Large intestine (tissue), 3 donors: ENCODE results near the gene RBP5. TPM values are rescaled to one million over a fixed set of nuclear protein-coding genes. Genes with fewer than 3 reads are reported as not detected.

Source experiments
- DNase-seq, 2 donors: peaks; one replicate each; pipeline versions ENCODE4 v3.0.0 to v3.0.0-alpha.2; 2013
- H3K27ac ChIP-seq: one replicate; pipeline ENCODE4 v1.5.1; 2013; ENCODE audit warnings: low read length
- H3K27me3 ChIP-seq: 2 replicates; pipeline ENCODE4 v1.6.1; 2013; ENCODE audit warnings: low read length; ENCODE audit not compliant: control insufficient read depth, insufficient read depth
- H3K36me3 ChIP-seq: 2 replicates; pipeline ENCODE4 v1.6.1; 2013; ENCODE audit warnings: low read length; ENCODE audit not compliant: control insufficient read depth, insufficient read depth
- H3K4me1 ChIP-seq: one replicate; pipeline ENCODE4 v1.6.1; 2013; ENCODE audit warnings: low read length; ENCODE audit not compliant: control insufficient read depth, insufficient read depth
- H3K4me3 ChIP-seq: one replicate; pipeline ENCODE4 v1.5.1; 2013; ENCODE audit warnings: low read length
- H3K9me3 ChIP-seq: one replicate; pipeline ENCODE4 v1.6.1; 2013; ENCODE audit warnings: mild to moderate bottlenecking, low read depth, low read length, moderate library complexity; ENCODE audit not compliant: control insufficient read depth
- WGBS: methylation state at CpG from one replicate; pipeline ENCODE4 v1.1.5; 2013; ENCODE audit warnings: low lambda C conversion rate; ENCODE audit not compliant: insufficient coverage; 5-methylcytosine and 5-hydroxymethylcytosine counted together
- polyA plus RNA-seq: library from polyadenylated mRNA; unstranded; fragments of 120-200 nt; gene quantifications from one replicate; pipeline ENCODE4 v1.2.1, GENCODE V29; 2013

The RBP5 gene
- polyA plus RNA-seq, 1 donor: 25.7 TPM

DNA sequence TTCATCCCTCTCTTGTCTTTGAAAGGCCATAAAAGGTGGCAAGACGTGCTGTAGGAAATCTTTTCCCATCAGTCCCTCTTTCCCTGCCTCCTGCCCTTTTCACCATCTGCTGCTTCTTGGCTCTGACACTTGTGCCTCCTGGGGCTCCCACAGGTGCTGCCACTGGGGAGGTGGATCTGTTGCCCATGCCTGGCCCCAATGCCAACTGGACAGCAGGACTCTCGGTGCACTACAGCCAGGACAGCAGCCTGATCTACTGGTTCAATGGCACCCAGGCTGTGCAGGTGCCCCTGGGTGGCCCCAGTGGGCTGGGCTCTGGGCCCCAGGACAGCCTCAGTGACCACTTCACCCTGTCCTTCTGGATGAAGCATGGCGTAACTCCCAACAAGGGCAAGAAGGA lies 8.0 kb upstream of the RBP5 start:
- Histone ChIP-seq H3K27me3 (no peaks in the 10 kb centered on the region), H3K36me3 (peaks cover 61% of the 10 kb centered on the region), H3K4me1 (peaks cover 15% of the 10 kb centered on the region), H3K9me3 (no peaks in the 10 kb centered on the region), H3K4me3 (no peak overlapping the region), H3K27ac (no peak overlapping the region)
- WGBS: no CpG with 5 or more reads among the region's 3 CpGs
- DNase-seq: no peak

DNA sequence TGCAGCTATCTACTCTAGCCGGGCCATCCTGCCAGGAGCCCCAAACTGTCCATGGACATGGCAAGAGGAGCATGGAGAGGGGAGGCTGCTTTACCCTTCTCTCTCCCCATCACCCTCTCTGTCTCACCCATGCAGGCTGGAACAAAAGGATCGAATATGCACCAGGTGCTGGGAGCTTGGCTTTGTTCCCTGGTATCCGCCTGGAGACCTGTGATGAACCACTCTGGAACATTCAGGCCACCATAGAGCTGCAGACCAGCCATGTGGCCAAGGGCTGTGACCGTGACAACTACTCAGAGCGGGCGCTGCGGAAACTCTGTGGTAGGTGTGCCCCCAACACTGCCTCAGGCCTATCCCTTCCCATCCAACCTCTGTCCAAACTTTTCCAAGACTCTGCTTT lies 7.4 kb upstream of the RBP5 start:
- Histone ChIP-seq H3K4me3 (no peak overlapping the region), H3K27ac (no peak overlapping the region), H3K4me1 (peaks cover 21% of the 10 kb centered on the region), H3K27me3 (no peaks in the 10 kb centered on the region), H3K9me3 (no peaks in the 10 kb centered on the region), H3K36me3 (peaks cover 57% of the 10 kb centered on the region)
- no CpG with 5 or more reads among the region's 7 CpGs for WGBS
- no peak for DNase-seq

DNA sequence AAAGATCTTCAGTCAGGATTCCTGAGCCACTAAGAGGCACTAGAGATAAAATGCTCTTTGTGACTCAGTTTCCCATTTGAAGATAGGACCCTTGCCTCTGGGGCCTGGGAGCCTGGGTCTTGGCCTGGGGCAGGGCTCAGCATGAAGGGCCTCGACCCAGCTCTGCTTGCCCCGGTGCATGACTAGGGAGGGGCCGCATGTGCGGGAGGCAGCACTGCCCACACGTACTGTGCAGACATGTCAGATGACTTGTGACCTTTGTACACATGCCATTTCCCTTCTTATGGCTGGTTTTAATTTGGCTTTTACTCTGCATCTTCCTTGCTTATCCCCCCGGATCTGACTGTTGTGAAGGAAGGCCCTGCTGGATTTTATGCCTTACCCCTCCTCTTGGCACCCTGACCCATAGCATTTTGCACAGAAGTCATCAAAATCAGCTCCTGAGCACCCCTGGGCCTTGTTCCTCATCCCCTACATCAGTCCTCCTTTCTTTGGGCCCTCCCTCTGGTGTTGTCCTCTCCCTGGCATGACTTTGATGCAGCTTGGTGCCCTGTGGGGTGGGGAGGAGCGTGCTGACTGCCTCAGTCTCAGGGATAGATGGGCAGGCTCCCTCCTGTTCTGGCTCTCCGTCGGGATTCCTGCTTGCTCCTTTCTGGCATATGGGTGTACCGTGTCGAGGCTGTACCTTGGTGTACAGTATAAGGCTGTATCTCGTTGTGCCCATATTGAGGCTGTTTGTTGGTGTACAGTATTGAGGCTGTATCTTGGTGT lies 5.9 kb upstream of the RBP5 start:
- H3K4me3 ChIP-seq: no peak overlapping the region
- no peaks in the 10 kb centered on the region for H3K9me3 ChIP-seq
- no peaks in the 10 kb centered on the region for H3K27me3 ChIP-seq
- no peak overlapping the region for H3K27ac ChIP-seq
- WGBS: no CpG with 5 or more reads among the region's 12 CpGs
- H3K36me3 ChIP-seq: peaks cover 52% of the 10 kb centered on the region
- DNase-seq: peak; percentile 63 to 82
- peaks cover 28% of the 10 kb centered on the region for H3K4me1 ChIP-seq

DNA sequence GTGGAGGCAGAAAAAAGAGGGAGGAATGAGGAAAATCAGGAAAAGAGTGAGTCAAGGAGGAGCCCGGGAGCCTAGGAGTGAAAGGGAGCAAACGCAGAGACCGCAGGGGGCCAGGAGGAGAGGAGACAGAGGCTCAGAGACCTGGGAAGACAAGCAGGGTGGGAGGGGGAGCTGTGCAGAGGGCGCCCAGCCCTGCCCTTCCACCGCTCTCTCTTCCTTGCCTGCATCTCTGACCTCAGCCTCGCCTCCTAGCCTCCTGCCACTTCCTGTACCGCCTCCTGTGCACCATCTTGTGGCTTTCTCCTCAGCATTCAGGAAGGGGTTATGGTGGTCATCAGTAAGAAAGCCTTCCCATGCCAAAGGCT lies 2.8 kb upstream of the RBP5 start:
- peak overlapping the region; percentile 81 for H3K4me3 ChIP-seq
- H3K36me3 ChIP-seq: peaks cover 32% of the 10 kb centered on the region
- peak in 1 of 2 donors; percentile 25 for DNase-seq
- no peaks in the 10 kb centered on the region for H3K9me3 ChIP-seq
- WGBS: no CpG with 5 or more reads among the region's 7 CpGs
- H3K4me1 ChIP-seq: peaks cover 47% of the 10 kb centered on the region
- no peaks in the 10 kb centered on the region for H3K27me3 ChIP-seq
- no peak overlapping the region for H3K27ac ChIP-seq

DNA sequence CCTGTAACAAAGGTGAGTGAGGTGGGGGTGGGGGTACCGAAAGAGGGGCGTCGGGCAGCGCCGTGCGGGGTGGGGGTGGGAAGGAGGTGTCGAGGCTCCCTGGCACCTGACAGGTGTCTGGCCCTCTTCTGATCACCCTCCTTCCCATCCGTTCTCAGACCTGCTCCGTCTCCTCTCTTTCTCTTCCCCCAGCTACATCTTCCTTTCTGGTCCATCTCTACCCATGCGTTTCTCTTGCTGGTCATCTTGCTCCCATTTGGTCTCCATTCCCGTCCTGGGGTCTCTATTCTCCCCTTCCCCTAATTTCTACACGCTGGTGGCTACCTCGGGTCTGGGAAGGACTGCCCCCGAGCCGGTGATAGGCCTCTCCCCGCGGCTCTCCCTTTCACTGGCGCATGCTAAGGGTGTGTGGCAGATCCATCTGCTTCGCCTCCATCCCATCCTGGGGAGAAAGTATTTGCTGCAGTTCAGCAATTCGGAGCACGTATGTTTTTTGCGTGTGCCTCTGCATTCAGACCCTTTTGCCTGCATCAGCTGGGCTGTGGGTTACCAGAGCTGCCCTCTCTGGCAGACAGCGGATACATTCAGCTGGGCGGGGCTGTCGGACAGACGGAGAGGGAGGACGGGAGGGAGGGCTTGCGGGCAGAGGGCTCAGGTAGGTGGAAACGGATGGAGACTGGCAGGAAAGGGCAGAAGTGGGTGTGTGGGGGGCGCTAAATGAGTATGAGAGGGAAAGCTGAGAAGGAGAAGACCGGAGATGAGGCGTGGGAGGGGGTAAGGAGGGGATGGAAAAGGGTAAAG lies 2.2 kb upstream of the RBP5 start:
- Histone ChIP-seq H3K27ac (peak overlapping the region; percentile 77), H3K4me1 (peaks cover 47% of the 10 kb centered on the region), H3K27me3 (no peaks in the 10 kb centered on the region), H3K4me3 (peak overlapping the region; percentile 81), H3K36me3 (peaks cover 26% of the 10 kb centered on the region), H3K9me3 (no peaks in the 10 kb centered on the region)
- WGBS: 2% methylated on average over 5 of the region's 32 CpGs
- peak in 1 of 2 donors; percentile 71 for DNase-seq

DNA sequence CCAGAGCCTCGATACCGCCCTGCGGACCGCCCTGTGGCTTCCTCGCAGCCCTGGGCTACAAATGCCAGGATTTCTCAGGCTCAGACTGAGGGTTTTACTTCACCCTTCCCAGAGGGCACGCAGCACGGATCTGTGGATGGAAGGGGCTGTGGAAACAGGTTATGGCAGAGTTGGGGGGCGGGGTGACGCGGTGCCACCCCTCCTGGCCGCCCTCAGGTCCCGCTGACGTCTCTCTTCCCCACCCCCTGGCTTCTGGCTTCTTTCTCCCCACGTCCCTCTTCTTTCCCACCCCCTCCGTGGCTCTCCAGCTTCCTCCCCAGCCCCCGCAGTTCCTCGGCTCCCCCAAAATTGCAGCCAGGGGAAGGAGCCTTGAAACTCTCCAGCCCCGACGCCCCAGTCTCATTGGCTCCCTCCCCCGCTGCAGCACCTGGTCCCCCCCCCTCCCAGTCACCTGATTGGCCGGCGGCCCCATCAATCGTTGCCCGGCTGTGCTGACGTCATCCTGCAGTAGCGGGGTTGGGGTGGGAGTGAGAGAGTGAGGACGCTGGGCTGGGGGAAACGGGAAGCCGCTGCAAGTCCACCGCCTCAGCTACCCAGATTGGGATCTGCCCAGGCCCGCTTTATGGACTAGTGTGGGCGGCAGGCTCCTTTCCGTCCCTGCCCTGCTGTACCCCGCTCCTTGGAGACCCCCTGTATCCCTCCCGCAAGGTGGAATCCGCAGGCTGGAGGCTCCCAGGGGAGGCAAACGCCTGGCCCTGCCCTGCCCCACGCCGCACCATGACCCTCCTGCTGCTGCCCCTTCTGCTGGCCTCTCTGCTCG lies 1.4 kb upstream of the RBP5 start, which contains the start of gene CLSTN3:
Gene CLSTN3 (plus strand): TSS at position 500 of the 820 bp plus-strand sequence. CDS start 278 bp downstream, at position 778.
- H3K9me3 ChIP-seq: no peaks in the 10 kb centered on the region
- peak within 1 kb of the TSS; percentile 77 for H3K27ac ChIP-seq
- H3K4me1 ChIP-seq: peaks cover 47% of the 10 kb centered on the region
- H3K36me3 ChIP-seq: peaks cover 18% of the 10 kb centered on the region
- no CpG with 5 or more reads among the region's 40 CpGs for WGBS
- no peaks in the 10 kb centered on the region for H3K27me3 ChIP-seq
- H3K4me3 ChIP-seq: peak within 1 kb of the TSS; percentile 81
- peak; percentile 82 to 87 for DNase-seq

DNA sequence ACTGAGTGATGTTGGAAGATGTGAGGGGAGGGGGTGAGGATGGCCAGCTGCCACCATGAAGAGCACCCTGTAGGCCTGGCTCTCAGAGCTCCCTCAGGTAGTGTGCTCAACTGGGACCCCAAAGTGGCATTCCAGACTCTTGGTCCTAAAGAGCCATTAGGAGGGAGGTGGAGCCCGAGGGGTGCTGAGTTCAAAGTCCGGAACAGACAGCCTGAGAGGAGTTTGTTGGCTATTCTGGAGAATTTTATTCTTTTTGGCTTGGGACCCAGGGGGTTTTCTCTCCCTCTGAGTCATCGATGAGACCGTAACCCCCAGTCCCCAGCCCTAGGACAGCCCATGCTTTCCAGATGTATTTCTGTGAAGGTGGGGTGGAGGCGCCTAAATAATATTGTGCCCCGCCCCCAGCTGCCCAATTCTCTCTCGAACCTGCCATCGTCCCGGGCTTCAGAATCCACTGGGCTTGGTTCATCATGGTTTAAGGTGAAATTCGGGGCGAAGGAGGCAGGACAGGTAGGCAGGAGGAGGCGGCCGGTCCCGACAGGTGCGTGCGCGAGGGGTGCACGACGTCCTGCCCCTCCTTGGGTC lies 690 bp upstream of the RBP5 start:
- WGBS: no CpG with 5 or more reads among the region's 19 CpGs
- Histone ChIP-seq H3K4me1 (peaks cover 42% of the 10 kb centered on the region), H3K36me3 (peaks cover 12% of the 10 kb centered on the region), H3K27ac (peak overlapping the region; percentile 74), H3K9me3 (no peaks in the 10 kb centered on the region), H3K4me3 (peak overlapping the region; percentile 81), H3K27me3 (no peaks in the 10 kb centered on the region)
- DNase-seq: peak in 1 of 2 donors; percentile 46

DNA sequence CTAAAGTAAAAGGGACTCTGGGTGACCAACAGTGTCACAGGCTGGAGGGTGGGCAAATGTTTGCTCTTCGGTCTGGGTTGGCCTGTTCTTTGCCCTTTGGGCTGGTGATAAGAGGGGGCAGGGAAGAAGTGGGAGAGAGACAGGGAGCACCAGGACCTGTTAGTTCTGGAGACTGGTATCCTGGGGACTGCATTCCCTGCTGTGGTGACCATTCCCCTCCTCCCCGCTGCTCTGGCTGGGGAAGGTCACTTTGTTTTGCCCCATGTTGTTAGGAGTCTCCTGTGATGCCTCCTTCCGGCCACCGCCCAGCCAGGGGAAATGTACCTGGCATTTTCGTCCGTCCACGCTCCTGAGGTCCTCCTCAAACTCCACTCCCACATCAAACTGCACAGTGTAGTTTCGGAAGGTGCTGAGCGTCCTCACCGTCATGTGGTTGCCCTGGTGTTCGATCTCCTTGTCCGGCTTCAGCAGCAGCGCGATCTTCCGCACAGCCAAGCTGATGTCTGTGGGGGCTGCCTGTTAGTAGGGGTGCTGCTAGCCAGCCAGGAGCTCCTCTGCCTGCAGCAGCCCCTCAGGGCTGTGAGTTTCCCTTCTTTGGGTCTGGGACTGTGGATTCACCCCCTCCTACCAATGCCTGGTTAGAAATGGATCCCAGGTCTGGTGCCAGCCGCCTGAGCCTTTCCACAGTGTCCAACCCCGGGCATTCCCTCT lies 618 bp downstream of the RBP5 start:
- WGBS: 14% methylated on average over 1 of the region's 17 CpGs
- no peaks in the 10 kb centered on the region for H3K27me3 ChIP-seq
- no peak overlapping the region for H3K4me3 ChIP-seq
- no peak overlapping the region for H3K27ac ChIP-seq
- no peaks in the 10 kb centered on the region for H3K36me3 ChIP-seq
- no peaks in the 10 kb centered on the region for H3K9me3 ChIP-seq
- DNase-seq: peak in 1 of 2 donors; percentile 43
- peaks cover 47% of the 10 kb centered on the region for H3K4me1 ChIP-seq

DNA sequence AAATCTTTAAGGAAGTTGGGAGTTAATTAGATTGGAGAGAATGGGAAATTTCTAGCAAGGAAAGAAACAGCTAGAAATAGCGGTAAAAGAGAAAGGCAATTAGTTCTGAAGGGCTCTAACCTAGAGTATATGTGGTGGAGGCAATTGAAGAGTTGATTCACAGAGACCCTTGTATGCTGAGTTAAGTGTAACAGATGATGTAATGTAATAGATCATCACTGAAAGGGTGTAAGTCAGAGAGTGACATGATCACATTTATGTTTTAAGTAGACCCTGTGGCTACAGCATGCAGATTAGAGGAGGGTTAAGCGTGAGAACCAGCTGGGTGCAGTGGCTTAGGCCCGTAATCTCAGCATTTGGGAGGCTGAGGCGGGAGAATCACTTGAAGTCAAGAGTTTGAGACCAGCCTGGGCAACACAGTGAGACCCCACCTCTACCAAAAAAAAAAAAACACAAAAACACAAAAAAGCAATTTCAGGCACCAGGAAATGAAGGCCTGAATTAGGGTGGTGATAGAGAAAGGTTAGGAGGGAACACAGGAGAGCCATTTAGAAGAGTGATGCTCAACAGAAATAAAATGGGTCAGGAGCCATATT lies 3.0 kb downstream of the RBP5 start:
- Histone ChIP-seq H3K4me1 (peaks cover 38% of the 10 kb centered on the region), H3K27ac (no peak overlapping the region), H3K4me3 (no peak overlapping the region), H3K9me3 (no peaks in the 10 kb centered on the region), H3K27me3 (no peaks in the 10 kb centered on the region), H3K36me3 (peaks cover 3% of the 10 kb centered on the region)
- WGBS: 100% methylated on average over 1 of the region's 4 CpGs
- no peak for DNase-seq
